Esophagus squamous epithelium (tissue), 4 donors: ENCODE data around the gene FLNB.

Experiments used
- CTCF ChIP-seq, 6 experiments: fragments of 450-650 bp in 4 of 6; fragments of 200-600 bp in 2 of 6; sonication (generic) in 2 of 6; IDR thresholded peaks; one replicate each; pipeline ENCODE4 v1.5.1; 2016 to 2019; ENCODE audit warnings: antibody characterized with exemption in 6 of 6, mild to moderate bottlenecking in 4 of 6, moderate library complexity in 4 of 6
- POLR2A ChIP-seq, 4 donors: fragments of 450-650 bp; IDR thresholded peaks; one replicate each; pipeline ENCODE4 v1.6.1; 2017; ENCODE audit warnings: antibody characterized with exemption in 4 of 4, mild to moderate bottlenecking in 4 of 4, moderate library complexity in 3 of 4

GRCh38 chr3:58041182-58041825, 33.1 kb downstream of the FLNB start:
- TF ChIP-seq CTCF (IDR thresholded peaks at IDR 0.05) (no peak), POLR2A (IDR thresholded peaks at IDR 0.05) (no peak)
